ENCODE measurements around the gene SYNE1. TPM values are rescaled to one million over a fixed set of nuclear protein-coding genes. Genes with fewer than 3 reads are reported as not detected.

The SYNE1 gene
- total RNA-seq, 1 donor from 2014 or later = 137 TPM

GRCh38 chr6:152298848-152299735 lies 338.1 kb downstream of the SYNE1 start:
- FAIRE-seq (no peak), DNase-seq (ENCODE audit: low spot score in 2 of 2) (no peak)

GRCh38 chr6:152298055-152298647 lies 339.0 kb downstream of the SYNE1 start:
- FAIRE-seq (no peak), DNase-seq (ENCODE audit: low spot score in 2 of 2) (no peak)

- no peak for FAIRE-seq
- DNase-seq (ENCODE audit: low spot score in 2 of 2) = no peak
Measured at GRCh38 chr6:152296648-152297376, 340.4 kb downstream of the SYNE1 start.

- DNase-seq (ENCODE audit: low spot score in 2 of 2) (no peak), FAIRE-seq (no peak)
Measured at GRCh38 chr6:152295920-152296319, 341.2 kb downstream of the SYNE1 start.

- DNase-seq (ENCODE audit: low spot score in 2 of 2) (no peak), FAIRE-seq (no peak)
Measured at GRCh38 chr6:152295346-152295745, 341.8 kb downstream of the SYNE1 start.

- no peak for DNase-seq (ENCODE audit: low spot score in 2 of 2)
- FAIRE-seq = no peak
Measured at GRCh38 chr6:152293404-152293803, 343.8 kb downstream of the SYNE1 start.

- FAIRE-seq = no peak
- DNase-seq (ENCODE audit: low spot score in 2 of 2) = no peak
Measured at GRCh38 chr6:152292555-152292954, 344.6 kb downstream of the SYNE1 start.

- DNase-seq (ENCODE audit: low spot score in 2 of 2) (no peak), FAIRE-seq (peak; percentile 76)
Measured at GRCh38 chr6:152290693-152291092, 346.5 kb downstream of the SYNE1 start.

- no peak for DNase-seq (ENCODE audit: low spot score in 2 of 2)
- no peak for FAIRE-seq
Measured at GRCh38 chr6:152277826-152278329, 359.3 kb downstream of the SYNE1 start.

- no peak for DNase-seq (ENCODE audit: low spot score in 2 of 2)
- no peak for FAIRE-seq
Measured at GRCh38 chr6:152273638-152274037, 363.5 kb downstream of the SYNE1 start.

GRCh38 chr6:152273002-152273401 lies 364.2 kb downstream of the SYNE1 start:
- FAIRE-seq (no peak), DNase-seq (ENCODE audit: low spot score in 2 of 2) (no peak)

GRCh38 chr6:152272486-152272885 lies 364.7 kb downstream of the SYNE1 start:
- DNase-seq (ENCODE audit: low spot score in 2 of 2) (no peak), FAIRE-seq (no peak)

- no peak for FAIRE-seq
- no peak for DNase-seq (ENCODE audit: low spot score in 2 of 2)
Measured at GRCh38 chr6:152271776-152272464, 365.2 kb downstream of the SYNE1 start.

GRCh38 chr6:152270301-152270925 lies 366.7 kb downstream of the SYNE1 start:
- DNase-seq (ENCODE audit: low spot score in 2 of 2) = no peak
- no peak for FAIRE-seq

- FAIRE-seq (no peak), DNase-seq (ENCODE audit: low spot score in 2 of 2) (no peak)
Measured at GRCh38 chr6:152268846-152269442, 368.2 kb downstream of the SYNE1 start.

GRCh38 chr6:152267967-152268845 lies 369.0 kb downstream of the SYNE1 start:
- DNase-seq (ENCODE audit: low spot score in 2 of 2) (peak in 1 of 2 donors; percentile 14), FAIRE-seq (peak; percentile 95)

GRCh38 chr6:152265651-152266050 lies 371.5 kb downstream of the SYNE1 start:
- FAIRE-seq = no peak
- no peak for DNase-seq (ENCODE audit: low spot score in 2 of 2)

- FAIRE-seq (no peak), DNase-seq (ENCODE audit: low spot score in 2 of 2) (no peak)
Measured at GRCh38 chr6:152263582-152263981, 373.6 kb downstream of the SYNE1 start.

GRCh38 chr6:152261179-152261578 lies 376.0 kb downstream of the SYNE1 start:
- FAIRE-seq (no peak), DNase-seq (ENCODE audit: low spot score in 2 of 2) (no peak)

All from frontal cortex (tissue), 4 donors.